ENCODE results near the gene DOCK4.

DOCK4 gene

GRCh38 chr7:112161253-112162141 is 44.7 kb downstream of the DOCK4 start:
- no peak for TF ChIP-seq ZFX (IDR thresholded peaks at IDR 0.05; ENCODE audit: borderline replicate concordance)
- TF ChIP-seq, protein P1, sequence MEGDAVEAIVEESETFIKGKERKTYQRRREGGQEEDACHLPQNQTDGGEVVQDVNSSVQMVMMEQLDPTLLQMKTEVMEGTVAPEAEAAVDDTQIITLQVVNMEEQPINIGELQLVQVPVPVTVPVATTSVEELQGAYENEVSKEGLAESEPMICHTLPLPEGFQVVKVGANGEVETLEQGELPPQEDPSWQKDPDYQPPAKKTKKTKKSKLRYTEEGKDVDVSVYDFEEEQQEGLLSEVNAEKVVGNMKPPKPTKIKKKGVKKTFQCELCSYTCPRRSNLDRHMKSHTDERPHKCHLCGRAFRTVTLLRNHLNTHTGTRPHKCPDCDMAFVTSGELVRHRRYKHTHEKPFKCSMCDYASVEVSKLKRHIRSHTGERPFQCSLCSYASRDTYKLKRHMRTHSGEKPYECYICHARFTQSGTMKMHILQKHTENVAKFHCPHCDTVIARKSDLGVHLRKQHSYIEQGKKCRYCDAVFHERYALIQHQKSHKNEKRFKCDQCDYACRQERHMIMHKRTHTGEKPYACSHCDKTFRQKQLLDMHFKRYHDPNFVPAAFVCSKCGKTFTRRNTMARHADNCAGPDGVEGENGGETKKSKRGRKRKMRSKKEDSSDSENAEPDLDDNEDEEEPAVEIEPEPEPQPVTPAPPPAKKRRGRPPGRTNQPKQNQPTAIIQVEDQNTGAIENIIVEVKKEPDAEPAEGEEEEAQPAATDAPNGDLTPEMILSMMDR (IDR thresholded peaks at IDR 0.05): no peak
- H3K27ac ChIP-seq: no peak overlapping the region

DNA sequence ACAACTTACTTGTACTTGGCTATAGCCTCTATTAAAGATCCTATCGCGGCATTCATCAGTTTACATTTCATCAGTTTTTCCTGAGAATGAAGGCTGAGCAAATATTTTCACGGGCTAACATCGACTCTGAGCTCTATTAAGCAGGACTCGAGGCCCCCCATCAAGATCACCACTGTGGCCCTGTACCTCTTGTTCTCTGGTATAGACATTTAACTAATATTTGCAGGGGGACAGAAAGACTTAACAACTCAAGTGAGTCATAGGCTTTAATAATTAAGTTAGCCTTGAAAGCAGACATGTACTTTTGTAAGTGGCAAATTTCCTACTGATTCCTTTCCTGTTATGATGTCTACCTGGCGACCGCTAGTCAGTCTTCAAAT is 45.4 kb downstream of the DOCK4 start:
- peak overlapping the region; percentile 14; the same call in 1 of the 2 replicates for H3K27ac ChIP-seq
- TF ChIP-seq, protein P1 (IDR thresholded peaks at IDR 0.05): no peak
- TF ChIP-seq ZFX (IDR thresholded peaks at IDR 0.05; ENCODE audit: borderline replicate concordance): no peak

GRCh38 chr7:112160130-112160770 is 45.9 kb downstream of the DOCK4 start:
- TF ChIP-seq ZFX (IDR thresholded peaks at IDR 0.05; ENCODE audit: borderline replicate concordance): no peak
- TF ChIP-seq, protein P1 (IDR thresholded peaks at IDR 0.05): no peak
- H3K27ac ChIP-seq: peak overlapping the region; percentile 14; the same call in 1 of the 2 replicates

GRCh38 chr7:112159351-112159750 is 46.8 kb downstream of the DOCK4 start:
- TF ChIP-seq, protein P1 (IDR thresholded peaks at IDR 0.05): no peak
- no peak for TF ChIP-seq ZFX (IDR thresholded peaks at IDR 0.05; ENCODE audit: borderline replicate concordance)
- no peak overlapping the region for H3K27ac ChIP-seq

DNA sequence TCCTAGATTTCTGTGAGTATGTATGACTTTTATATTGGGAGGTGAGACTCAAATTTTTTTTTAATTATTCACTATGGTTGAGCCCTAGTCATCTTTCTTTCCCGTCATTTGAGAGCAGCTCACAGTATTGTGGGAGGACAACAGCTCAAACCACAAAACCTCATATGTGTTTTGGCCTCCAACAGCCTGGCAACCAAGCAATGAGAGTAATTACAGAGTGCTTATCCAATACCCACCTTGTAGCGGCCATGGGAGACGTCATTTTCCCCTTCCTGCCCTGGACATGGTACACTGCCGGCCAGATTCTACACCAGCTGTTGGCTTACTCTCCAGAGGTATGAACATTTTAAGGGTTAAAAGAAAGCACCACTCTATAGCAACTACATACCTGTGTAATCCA is 49.1 kb downstream of the DOCK4 start:
- H3K27ac ChIP-seq: no peak overlapping the region
- TF ChIP-seq, protein P1 (IDR thresholded peaks at IDR 0.05): no peak
- TF ChIP-seq ZFX (IDR thresholded peaks at IDR 0.05; ENCODE audit: borderline replicate concordance): no peak

GRCh38 chr7:112156412-112156811 is 49.8 kb downstream of the DOCK4 start:
- H3K27ac ChIP-seq: no peak overlapping the region
- TF ChIP-seq ZFX (IDR thresholded peaks at IDR 0.05; ENCODE audit: borderline replicate concordance): no peak
- TF ChIP-seq, protein P1 (IDR thresholded peaks at IDR 0.05): no peak

- TF ChIP-seq, protein P1 (IDR thresholded peaks at IDR 0.05): no peak
- TF ChIP-seq ZFX (IDR thresholded peaks at IDR 0.05; ENCODE audit: borderline replicate concordance): no peak
- no peak overlapping the region for H3K27ac ChIP-seq
Observed at GRCh38 chr7:112154690-112155089, 51.5 kb downstream of the DOCK4 start.

Measured in 22Rv1 (cell line).